Measurements from ENCODE around the gene LRRC45. TPM values are rescaled to one million over a fixed set of nuclear protein-coding genes. Genes with fewer than 3 reads are reported as not detected.

Gene LRRC45
- total RNA-seq, 2 donors from 2014 or later, result 6.1 to 14.2 TPM

DNA sequence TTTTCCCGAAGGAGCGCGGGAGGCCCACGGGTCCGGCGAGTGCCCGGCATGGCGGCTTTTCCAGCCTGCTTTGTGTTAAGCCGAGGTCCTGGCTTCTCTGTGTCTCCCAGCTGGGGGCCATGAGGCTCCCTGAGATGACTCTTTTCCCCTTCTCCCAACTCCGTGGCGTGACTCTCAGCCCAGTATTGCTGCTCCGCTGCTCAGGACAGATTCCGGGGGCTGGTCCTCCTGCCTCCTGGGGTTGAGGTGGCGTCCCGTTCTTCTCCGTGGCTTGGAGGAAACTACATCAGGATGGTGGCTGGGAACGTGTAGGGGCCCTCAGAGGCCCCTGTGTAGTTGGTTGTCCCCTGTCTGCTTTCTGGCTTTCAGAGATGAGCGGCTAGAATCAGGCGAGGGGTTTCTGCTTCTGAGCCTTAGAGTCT lies 29.5 kb downstream of the LRRC45 start:
- no peak for TF ChIP-seq CTCF (IDR thresholded peaks at IDR 0.05)

DNA sequence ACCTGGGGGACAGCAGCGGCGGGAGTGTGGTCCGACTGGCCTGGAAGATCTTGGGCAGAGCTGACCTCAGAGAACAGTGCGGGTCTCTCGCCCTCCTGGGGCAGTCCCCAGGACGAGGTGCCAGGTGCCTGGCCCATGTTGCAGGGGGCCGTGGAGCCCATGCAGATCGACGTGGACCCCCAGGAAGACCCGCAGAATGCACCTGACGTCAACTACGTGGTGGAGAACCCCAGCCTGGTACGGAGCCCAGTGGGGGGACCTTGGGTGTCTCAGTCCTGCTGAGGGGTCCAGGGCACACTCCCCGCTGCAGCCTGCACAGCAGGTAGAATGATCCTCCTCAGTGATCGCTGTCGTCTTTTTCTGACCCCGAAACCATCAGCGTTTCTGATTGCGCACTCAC lies 30.0 kb downstream of the LRRC45 start:
- Histone ChIP-seq H3K4me1 (ENCODE audit: control insufficient read depth in 1 of 2, low read depth in 2 of 2) (peaks cover 9 to 38% of the 10 kb centered on the region in 2 donors), H3K36me3 (peaks cover 48% of the 10 kb centered on the region)
- no peak for DNase-seq (ENCODE audit: low spot score)

More for the DNA sequence above, 29.5 kb downstream of the LRRC45 start:
- Histone ChIP-seq H3K27ac (no peak overlapping the region), H3K4me3 (peak overlapping the region; percentile 82), H3K4me1 (ENCODE audit: control insufficient read depth in 1 of 2, low read depth in 2 of 2) (peaks cover 9 to 38% of the 10 kb centered on the region in 2 donors), H3K9me3 (no peaks in the 10 kb centered on the region), H3K36me3 (peaks cover 45% of the 10 kb centered on the region), H3K27me3 (replicated peaks; ENCODE audit: insufficient read depth) (no peaks in the 10 kb centered on the region)
- DNase-seq (ENCODE audit: low spot score), result no peak
- ATAC-seq (ENCODE audit: insufficient number of reproducible peaks, low FRiP score, low read depth), result no peak

GRCh38 chr17:82053556-82054263 lies 30.6 kb downstream of the LRRC45 start:
- Histone ChIP-seq H3K27me3 (replicated peaks; ENCODE audit: insufficient read depth) (no peaks in the 10 kb centered on the region), H3K27ac (no peak overlapping the region), H3K4me1 (ENCODE audit: control insufficient read depth in 1 of 2, low read depth in 2 of 2) (peaks cover 9 to 38% of the 10 kb centered on the region in 2 donors), H3K4me3 (no peak overlapping the region), H3K36me3 (peaks cover 46% of the 10 kb centered on the region), H3K9me3 (no peaks in the 10 kb centered on the region)
- DNase-seq (ENCODE audit: low spot score) (no peak), ATAC-seq (ENCODE audit: insufficient number of reproducible peaks, low FRiP score, low read depth) (no peak)
- no peak for TF ChIP-seq CTCF (IDR thresholded peaks at IDR 0.05)

More for the DNA sequence above, 30.0 kb downstream of the LRRC45 start:
- ATAC-seq (ENCODE audit: insufficient number of reproducible peaks, low FRiP score, low read depth), result no peak
- H3K4me3 ChIP-seq, result peak overlapping the region; percentile 82
- no peaks in the 10 kb centered on the region for H3K9me3 ChIP-seq
- no peak for TF ChIP-seq CTCF (IDR thresholded peaks at IDR 0.05)
- H3K27me3 ChIP-seq (replicated peaks; ENCODE audit: insufficient read depth), result no peaks in the 10 kb centered on the region
- no peak overlapping the region for H3K27ac ChIP-seq

GRCh38 chr17:82054351-82055022 lies 31.4 kb downstream of the LRRC45 start:
- DNase-seq (ENCODE audit: low spot score) (no peak), ATAC-seq (ENCODE audit: insufficient number of reproducible peaks, low FRiP score, low read depth) (no peak)
- Histone ChIP-seq H3K9me3 (no peaks in the 10 kb centered on the region), H3K27me3 (replicated peaks; ENCODE audit: insufficient read depth) (no peaks in the 10 kb centered on the region), H3K36me3 (peaks cover 39% of the 10 kb centered on the region), H3K4me3 (no peak overlapping the region), H3K4me1 (ENCODE audit: control insufficient read depth in 1 of 2, low read depth in 2 of 2) (peaks cover 9 to 36% of the 10 kb centered on the region in 2 donors), H3K27ac (no peak overlapping the region)
- no peak for TF ChIP-seq CTCF (IDR thresholded peaks at IDR 0.05)
